HUES64 (cell line): ENCODE measurements around the gene MYO1F.

Source experiments
- H3K27ac ChIP-seq: 2 replicates; pipeline ENCODE4 v1.7.0; 2013; ENCODE audit warnings: low read depth, low read length, inconsistent platforms
- H3K27me3 ChIP-seq: 2 replicates; pipeline ENCODE4 v1.6.1; 2013; ENCODE audit warnings: mild to moderate bottlenecking, low read length; ENCODE audit not compliant: insufficient read depth
- H3K36me3 ChIP-seq: 2 replicates; pipeline ENCODE4 v1.6.1; 2013; ENCODE audit warnings: mild to moderate bottlenecking, low read length; ENCODE audit not compliant: insufficient read depth
- H3K4me1 ChIP-seq: 2 replicates; pipeline ENCODE4 v1.6.1; 2013; ENCODE audit warnings: mild to moderate bottlenecking, low read length, moderate library complexity; ENCODE audit not compliant: insufficient read depth
- H3K4me3 ChIP-seq: 2 replicates; pipeline ENCODE4 v1.5.1; 2013; ENCODE audit warnings: mild to moderate bottlenecking, low read length, moderate library complexity
- H3K9ac ChIP-seq: 2 replicates; pipeline ENCODE4 v1.6.1; 2013; ENCODE audit warnings: mild to moderate bottlenecking, low read depth, low read length
- H3K9me3 ChIP-seq: 2 replicates; pipeline ENCODE4 v1.6.1; 2013; ENCODE audit warnings: low read depth, low read length; ENCODE audit not compliant: insufficient read depth
- WGBS: fragments of 150-250, 120-280 bp; methylation state at CpG from one replicate; pipeline ENCODE4 v1.1.7; 2013; ENCODE audit warnings: missing lambda C conversion rate; 5-methylcytosine and 5-hydroxymethylcytosine counted together

MYO1F gene

GRCh38 chr19:8478598-8478997, 98.6 kb downstream of the MYO1F start:
- no peak overlapping the region for H3K9ac ChIP-seq
- no peak overlapping the region for H3K4me3 ChIP-seq
- no peaks in the 10 kb centered on the region for H3K4me1 ChIP-seq
- H3K27ac ChIP-seq, result no peak overlapping the region
- H3K9me3 ChIP-seq, result no peaks in the 10 kb centered on the region
- WGBS, result 95% methylated on average over 3 of the region's 3 CpGs
- peaks cover 90% of the 10 kb centered on the region for H3K36me3 ChIP-seq
- H3K27me3 ChIP-seq, result no peaks in the 10 kb centered on the region

GRCh38 chr19:8477889-8478288, 99.4 kb downstream of the MYO1F start:
- Histone ChIP-seq H3K9me3 (no peaks in the 10 kb centered on the region), H3K4me3 (no peak overlapping the region), H3K36me3 (peaks cover 90% of the 10 kb centered on the region), H3K27me3 (no peaks in the 10 kb centered on the region), H3K9ac (no peak overlapping the region), H3K27ac (no peak overlapping the region), H3K4me1 (no peaks in the 10 kb centered on the region)
- 89% methylated on average over 4 of the region's 4 CpGs for WGBS

- H3K36me3 ChIP-seq, result peaks cover 92% of the 10 kb centered on the region
- H3K4me1 ChIP-seq, result no peaks in the 10 kb centered on the region
- H3K27me3 ChIP-seq, result no peaks in the 10 kb centered on the region
- 93% methylated on average over 8 of the region's 8 CpGs for WGBS
- no peaks in the 10 kb centered on the region for H3K9me3 ChIP-seq
- no peak overlapping the region for H3K4me3 ChIP-seq
- no peak overlapping the region for H3K9ac ChIP-seq
- no peak overlapping the region for H3K27ac ChIP-seq
These were observed 100.7 kb downstream of the MYO1F start for GRCh38 chr19:8476524-8476923.

GRCh38 chr19:8475005-8475404, 102.2 kb downstream of the MYO1F start:
- WGBS, result no CpG with 5 or more reads among the region's 1 CpG
- Histone ChIP-seq H3K27ac (no peak overlapping the region), H3K36me3 (peaks cover 94% of the 10 kb centered on the region), H3K4me1 (no peaks in the 10 kb centered on the region), H3K9me3 (no peaks in the 10 kb centered on the region), H3K9ac (no peak overlapping the region), H3K27me3 (no peaks in the 10 kb centered on the region), H3K4me3 (no peak overlapping the region)

- Histone ChIP-seq H3K9me3 (no peaks in the 10 kb centered on the region), H3K9ac (no peak overlapping the region), H3K4me3 (no peak overlapping the region), H3K27ac (no peak overlapping the region), H3K4me1 (no peaks in the 10 kb centered on the region), H3K36me3 (peaks cover 100% of the 10 kb centered on the region), H3K27me3 (no peaks in the 10 kb centered on the region)
- WGBS, result 91% methylated on average over 6 of the region's 6 CpGs
These were observed 103.4 kb downstream of the MYO1F start for GRCh38 chr19:8473648-8474476.
